Mesenteric fat pad (tissue), 1 donor: ENCODE measurements around the gene AUTS2. TPM values are rescaled to one million over a fixed set of nuclear protein-coding genes. Genes with fewer than 3 reads are reported as not detected.

Experiments used
- DNase-seq: peaks from one replicate; pipeline ENCODE4 v3.0.0-alpha.2; 2020; ENCODE audit warnings: low spot score
- total RNA-seq: library from RNA; stranded (reverse); fragmentation: NEBNext Ultra II Directional; extraction: Animal tissue kit (Norgen Biotek cat#: 25700); gene quantifications from one replicate; pipeline ENCODE4 v1.2.1, GENCODE V29; 2021
- donor health status: DM: yes; HTN: yes; CAD: no.

AUTS2 gene
- total RNA-seq, 1 donor from 2014 or later = 28.1 TPM

- no peak for DNase-seq
These were observed 1146.2 kb downstream of the AUTS2 start for GRCh38 chr7:70744492-70744891.

- DNase-seq = no peak
These were observed 1151.6 kb downstream of the AUTS2 start for GRCh38 chr7:70749831-70750230.

- no peak for DNase-seq
These were observed 1153.6 kb downstream of the AUTS2 start for GRCh38 chr7:70751895-70752294.

DNA sequence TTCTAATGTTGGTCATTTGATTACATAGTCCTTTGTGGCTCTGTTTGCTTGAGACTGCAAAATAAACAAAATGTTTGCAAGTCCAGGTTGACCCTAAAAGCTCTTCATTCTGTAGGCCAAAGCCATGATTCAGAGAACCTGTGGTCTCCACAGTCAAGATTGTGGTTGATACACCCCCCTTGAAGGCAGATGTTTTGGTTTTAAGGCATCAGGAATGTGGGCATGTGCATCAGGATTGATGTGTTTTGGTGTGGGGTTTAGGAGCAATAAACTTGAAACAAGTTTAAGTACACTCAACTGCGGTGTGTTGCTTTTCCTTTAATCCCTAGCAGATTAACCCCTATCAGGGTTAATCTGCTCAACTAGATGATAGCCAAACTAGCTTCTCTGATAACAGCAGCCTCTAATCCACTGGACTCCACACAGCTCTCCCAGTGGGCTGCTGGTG lies 1154.5 kb downstream of the AUTS2 start:
- no peak for DNase-seq

DNA sequence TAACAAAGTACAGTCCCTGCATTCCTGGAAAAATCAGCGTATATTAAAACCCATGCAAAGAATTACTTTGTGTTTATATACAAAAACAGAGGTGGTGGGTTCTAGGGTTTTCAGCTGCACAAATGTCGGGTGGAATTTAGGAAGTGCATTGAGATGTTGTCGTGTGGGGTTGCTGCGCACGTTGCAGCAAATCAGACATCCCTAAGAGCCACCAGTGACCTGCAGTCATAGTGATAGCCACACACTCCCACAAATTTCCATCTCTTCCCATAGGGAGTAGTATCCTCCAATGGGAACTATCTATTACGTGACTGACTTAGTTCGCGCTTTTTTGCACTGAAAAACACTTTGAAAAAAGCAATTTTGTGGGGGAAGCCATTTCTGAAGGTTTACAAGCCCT lies 1158.5 kb downstream of the AUTS2 start:
- DNase-seq = no peak

- no peak for DNase-seq
These were observed 1160.4 kb downstream of the AUTS2 start for GRCh38 chr7:70758646-70759045.

DNA sequence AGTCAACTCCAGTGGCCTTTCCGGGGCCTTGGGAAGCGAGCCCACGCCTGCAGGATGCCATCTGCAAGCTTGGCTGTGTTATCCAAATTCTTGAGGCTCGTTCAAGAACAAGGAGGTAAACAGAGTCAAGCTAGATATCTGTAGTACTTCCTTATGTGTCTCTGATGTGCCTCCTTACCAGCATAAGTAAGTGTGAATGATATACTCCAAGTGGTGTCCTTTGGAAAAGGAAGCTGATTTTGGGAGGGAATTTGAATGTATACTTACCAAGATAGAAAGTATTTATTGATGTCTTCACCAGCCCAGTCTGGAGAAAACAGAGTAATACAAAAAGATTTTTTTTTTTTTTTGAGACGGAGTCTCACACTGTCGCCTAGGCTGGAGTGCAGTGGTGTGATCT lies 1161.4 kb downstream of the AUTS2 start:
- no peak for DNase-seq

DNA sequence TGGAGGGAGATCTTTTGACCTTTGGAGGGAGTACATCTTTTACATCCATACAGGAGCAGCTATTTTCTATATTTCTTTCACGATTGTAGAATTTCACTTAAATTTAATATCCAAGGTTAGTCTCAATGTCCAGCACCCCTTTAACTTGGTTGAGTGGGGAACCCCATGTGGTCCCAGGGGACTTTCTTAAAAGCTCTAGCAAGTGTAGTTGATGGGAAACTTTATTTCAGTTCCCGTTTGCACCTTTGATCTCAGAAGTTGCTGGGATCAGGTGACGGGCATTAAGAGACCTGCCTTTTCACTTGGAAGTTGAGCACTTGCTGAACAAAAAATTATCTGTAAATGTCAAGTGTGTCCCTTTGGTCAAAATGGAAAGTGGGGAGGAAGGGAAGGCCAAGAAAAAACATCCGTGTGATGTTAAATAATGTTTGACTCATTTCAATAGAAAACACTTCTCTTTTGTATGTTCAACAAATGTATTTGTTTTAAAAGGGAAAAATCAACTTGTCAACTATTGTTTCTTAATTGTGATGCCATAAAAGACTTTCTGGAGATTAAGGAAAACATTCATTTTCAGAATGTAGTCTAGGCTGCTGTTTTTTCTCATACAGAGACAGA lies 1163.5 kb downstream of the AUTS2 start:
- DNase-seq = no peak

GRCh38 chr7:70762696-70763095 lies 1164.4 kb downstream of the AUTS2 start:
- no peak for DNase-seq

GRCh38 chr7:70763961-70764691 lies 1165.9 kb downstream of the AUTS2 start:
- DNase-seq = no peak

DNA sequence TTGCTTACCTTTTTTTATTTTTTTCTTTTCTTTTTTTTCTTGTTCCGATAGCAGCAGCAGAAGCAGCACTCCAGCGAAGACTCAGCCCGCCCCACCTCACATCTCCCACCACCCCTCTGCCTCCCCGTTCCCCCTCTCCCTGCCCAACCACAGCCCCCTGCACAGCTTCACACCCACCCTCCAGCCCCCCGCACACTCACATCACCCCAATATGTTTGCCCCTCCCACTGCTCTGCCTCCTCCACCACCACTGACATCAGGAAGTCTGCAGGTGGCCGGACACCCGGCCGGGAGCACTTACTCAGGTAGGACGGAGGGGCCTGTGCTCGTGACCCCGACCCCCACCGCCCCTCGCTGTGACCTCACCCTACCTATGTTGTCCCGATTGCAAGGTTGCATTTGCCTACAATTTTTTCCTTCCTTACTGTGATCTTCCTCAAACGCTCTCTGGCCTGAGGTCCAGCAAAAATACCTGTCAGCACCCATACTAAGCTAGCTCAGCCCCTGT lies 1166.5 kb downstream of the AUTS2 start:
- no peak for DNase-seq

- DNase-seq = no peak
These were observed 1167.4 kb downstream of the AUTS2 start for GRCh38 chr7:70765651-70766050.

DNA sequence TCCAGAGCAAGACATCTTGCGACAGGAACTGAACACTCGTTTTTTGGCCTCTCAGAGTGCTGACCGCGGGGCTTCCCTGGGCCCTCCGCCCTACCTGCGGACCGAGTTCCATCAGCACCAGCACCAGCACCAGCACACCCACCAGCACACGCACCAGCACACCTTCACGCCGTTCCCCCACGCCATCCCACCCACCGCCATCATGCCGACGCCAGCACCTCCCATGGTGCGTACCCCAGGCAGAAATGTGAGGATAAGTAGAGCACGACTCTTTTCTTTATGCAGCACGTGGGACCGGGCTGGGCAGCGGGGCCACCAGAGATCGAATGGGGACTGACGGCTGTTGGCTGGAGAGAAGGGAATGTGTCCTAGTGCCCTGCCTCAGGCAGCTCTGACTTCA lies 1167.8 kb downstream of the AUTS2 start:
- DNase-seq = no peak

GRCh38 chr7:70766694-70767093 lies 1168.4 kb downstream of the AUTS2 start:
- DNase-seq = no peak

GRCh38 chr7:70770154-70770553 lies 1171.9 kb downstream of the AUTS2 start:
- no peak for DNase-seq

DNA sequence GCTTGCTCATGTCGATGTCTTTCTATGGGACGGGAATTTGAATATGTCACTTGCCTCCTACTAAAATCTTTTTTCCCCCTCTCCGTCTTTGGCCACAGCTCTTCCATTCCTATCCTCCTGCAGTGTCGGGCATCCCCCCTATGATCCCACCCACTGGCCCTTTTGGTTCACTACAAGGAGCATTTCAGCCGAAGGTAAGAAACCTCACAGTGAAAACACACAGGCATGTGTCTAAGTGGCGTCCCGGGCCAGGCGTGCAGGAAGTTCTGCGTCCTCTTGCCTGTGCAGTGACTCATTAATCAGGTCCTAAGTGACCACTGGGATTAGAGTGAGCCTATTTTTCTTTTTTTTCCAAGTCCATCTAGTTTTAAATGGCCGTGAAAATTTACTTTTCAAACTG lies 1173.2 kb downstream of the AUTS2 start:
- no peak for DNase-seq

GRCh38 chr7:70772891-70773290 lies 1174.6 kb downstream of the AUTS2 start:
- no peak for DNase-seq

DNA sequence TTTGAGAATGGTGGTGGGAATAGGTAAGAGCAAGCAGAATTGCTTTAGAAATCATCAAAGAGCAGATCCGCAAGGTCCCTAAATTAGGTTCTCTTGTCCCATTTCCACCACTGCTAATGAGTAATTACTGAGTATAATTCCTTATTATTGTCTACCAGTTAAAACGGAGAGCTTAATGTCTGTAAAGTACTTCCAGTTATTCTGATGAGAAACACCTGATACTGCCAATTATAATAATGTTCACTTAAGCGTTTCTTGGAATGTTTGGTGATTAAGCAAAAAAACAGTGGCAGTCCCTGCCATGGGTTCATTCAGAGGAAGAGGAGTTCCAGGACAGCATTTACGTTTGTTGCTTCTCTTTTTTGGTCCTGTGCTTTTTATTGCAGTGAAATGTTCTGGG lies 1175.1 kb downstream of the AUTS2 start:
- DNase-seq = no peak

DNA sequence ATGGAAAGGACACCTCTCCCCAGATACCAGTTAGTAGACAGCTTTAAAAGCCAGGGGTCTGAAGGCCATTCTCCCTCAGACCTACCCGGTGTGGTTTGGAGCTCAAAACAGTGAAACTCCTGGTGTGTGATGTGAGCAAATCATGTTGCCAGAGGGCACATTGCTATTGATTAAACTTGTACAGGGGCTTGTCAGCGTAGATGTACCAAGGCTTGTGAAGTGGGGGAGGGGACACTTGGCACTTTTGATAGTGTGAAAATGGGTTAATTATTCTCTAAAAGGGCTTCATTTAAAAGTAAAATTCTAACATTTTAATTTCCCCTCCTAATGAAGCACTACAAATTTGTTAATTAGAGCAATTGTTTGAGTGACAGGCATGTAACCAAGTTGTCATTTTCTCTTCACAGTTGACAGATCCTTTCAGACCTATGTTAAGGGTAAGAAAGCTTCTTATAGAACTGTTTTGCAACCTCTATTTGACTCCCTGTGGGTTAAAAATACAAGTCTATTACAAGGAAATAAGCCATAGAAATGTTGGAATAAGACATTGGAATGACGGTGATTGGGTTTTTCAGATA lies 1176.8 kb downstream of the AUTS2 start:
- DNase-seq = no peak

- no peak for DNase-seq
These were observed 1177.4 kb downstream of the AUTS2 start for GRCh38 chr7:70775570-70776156.

- no peak for DNase-seq
These were observed 1178.4 kb downstream of the AUTS2 start for GRCh38 chr7:70776627-70777101.

DNA sequence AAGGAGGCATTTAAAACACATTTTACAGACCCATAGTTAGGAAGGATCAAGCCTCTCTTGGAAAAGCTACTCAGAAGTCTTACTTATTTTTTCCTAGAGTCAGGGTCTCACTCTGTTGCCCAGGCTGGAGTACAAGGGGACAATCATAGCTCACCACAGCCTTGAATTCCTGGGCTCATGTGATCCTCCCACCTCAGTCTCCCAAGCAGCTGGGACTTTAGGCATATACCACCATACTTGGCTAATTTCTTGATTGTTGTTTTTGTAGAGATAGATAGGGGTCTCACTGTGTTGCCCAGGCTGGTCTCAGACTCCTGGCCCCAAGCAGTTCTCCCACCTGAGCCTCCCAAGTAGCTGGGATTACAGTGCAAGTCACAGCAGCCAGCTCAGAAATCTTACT lies 1179.0 kb downstream of the AUTS2 start:
- DNase-seq = no peak
